Measurements from ENCODE around the gene WNK2. TPM values are rescaled to one million over a fixed set of nuclear protein-coding genes. Genes with fewer than 3 reads are reported as not detected.

Gene WNK2
- total and polyA plus RNA-seq, 2 of the 4 experiments (the other 2 are of a cell fraction) = not detected

GRCh38 chr9:93156475-93157008 is 27.4 kb upstream of the WNK2 start:
- CTCF ChIA-PET = no interaction called here

More at GRCh38 chr9:93156475-93157008, 27.4 kb upstream of the WNK2 start:
- in situ Hi-C loops (cut with MboI; ENCODE audit: low sequenced_read_pairs) = loop anchor here (25.0 kb wide), 1 partner anchor 806 kb away; the partner anchor contains the start of gene BARX1
- Histone ChIP-seq H3K14ac (replicated peaks; ENCODE audit: low read depth, low read length) (no peak overlapping the region), H3K4me3 (ENCODE audit: insufficient read depth, low read depth, low read length) (no peak overlapping the region), H3K4ac (ENCODE audit: low read depth, low read length) (no peak overlapping the region), H3K36me3 (ENCODE audit: control insufficient read depth, insufficient read depth, low read length) (no peaks in the 10 kb centered on the region), H3K23ac (ENCODE audit: low read depth, low read length) (no peak overlapping the region), H3K9me1 (ENCODE audit: insufficient read depth, low read length) (no peaks in the 10 kb centered on the region), H3K27ac (ENCODE audit: insufficient read depth, low read length) (no peak overlapping the region), H3K9ac (ENCODE audit: low read depth, low read length) (no peak overlapping the region), H4K5ac (ENCODE audit: low read depth, low read length) (no peak overlapping the region), H2BK15ac (ENCODE audit: low read depth, low read length) (no peak overlapping the region), H4K20me1 (ENCODE audit: insufficient read depth, low read length) (0 out of 2 replicates have a peak, but pooled peaks cover 3% of the 10 kb centered on the region), H3K18ac (ENCODE audit: low read depth, low read length) (no peak overlapping the region), H2AFZ (replicated peaks; ENCODE audit: low read length, poor library complexity) (peak overlapping the region; percentile 48), H4K91ac (ENCODE audit: insufficient read depth, low read depth, low read length) (no peak overlapping the region), H3K9me3 (ENCODE audit: control insufficient read depth, insufficient read depth, low read length) (no peaks in the 10 kb centered on the region), H3K4me2 (ENCODE audit: low read depth, low read length) (no peak overlapping the region), H2AK5ac (ENCODE audit: low read depth, low read length) (no peak overlapping the region), H2AK9ac (replicated peaks; ENCODE audit: low read depth, low read length, poor library complexity) (no peak overlapping the region), H2BK5ac (ENCODE audit: low read depth, low read length, poor library complexity, severe bottlenecking) (no peak overlapping the region), H2BK120ac (ENCODE audit: low read depth, low read length) (no peak overlapping the region), H4K8ac (ENCODE audit: low read depth in 2 of 2, low read length in 2 of 2) (no peak overlapping the region), H3K56ac (ENCODE audit: extremely low read depth, insufficient read depth, low read length) (no peak overlapping the region), H3K4me1 (ENCODE audit: control insufficient read depth, insufficient read depth, low read length) (peaks cover 3% of the 10 kb centered on the region; the same call in 1 of the 2 replicates), H3K79me1 (ENCODE audit: low read depth in 1 of 2, low read length in 2 of 2) (no peaks in the 10 kb centered on the region; a peak in 1 of 4 replicates), H3K27me3 (ENCODE audit: control insufficient read depth, insufficient read depth, low read length) (no peaks in the 10 kb centered on the region), H2BK20ac (ENCODE audit: low read depth, low read length) (no peak overlapping the region)
- POLR2A ChIA-PET (ENCODE audit: unreplicated experiment) = no interaction called here
- BruUV-seq (replicated peaks) = no TSS peak
- WGBS, 2 experiments (ENCODE audit: extremely low coverage in 2 of 2, insufficient read length in 1 of 2) = no CpG with 5 or more reads among the region's 11 CpGs
- intact Hi-C loops (cut with micrococcal nuclease) = no loop called here
- TF ChIP-seq SMC3 (IDR thresholded peaks at IDR 0.05; ENCODE audit: low read depth, low read length) (no peak), RCOR1 (IDR thresholded peaks at IDR 0.05; ENCODE audit: insufficient replicate concordance, low read length) (no peak)
- no peak for DNase-seq
- ATAC-seq (ENCODE audit: low read depth) = no peak
- dilution Hi-C loops (cut with HindIII; ENCODE audit: low sequenced_read_pairs, unreplicated experiment) = no loop called here

All from IMR-90 (cell line).